HG03175 (cell line): ENCODE results near the gene URB2.
"Not testable (repeated sequence)": the region's sequence is repeated elsewhere in the genome, so short reads cannot be mapped to it uniquely, and the experiment has no call there.

Source experiments
- ATAC-seq: cut with Tn5 transposase; IDR thresholded peaks from one replicate; pipeline ENCODE4 v1.9.1; 2021; ENCODE audit warnings: mild to moderate bottlenecking, moderate library complexity; ENCODE audit not compliant: unreplicated experiment

Gene URB2

DNA sequence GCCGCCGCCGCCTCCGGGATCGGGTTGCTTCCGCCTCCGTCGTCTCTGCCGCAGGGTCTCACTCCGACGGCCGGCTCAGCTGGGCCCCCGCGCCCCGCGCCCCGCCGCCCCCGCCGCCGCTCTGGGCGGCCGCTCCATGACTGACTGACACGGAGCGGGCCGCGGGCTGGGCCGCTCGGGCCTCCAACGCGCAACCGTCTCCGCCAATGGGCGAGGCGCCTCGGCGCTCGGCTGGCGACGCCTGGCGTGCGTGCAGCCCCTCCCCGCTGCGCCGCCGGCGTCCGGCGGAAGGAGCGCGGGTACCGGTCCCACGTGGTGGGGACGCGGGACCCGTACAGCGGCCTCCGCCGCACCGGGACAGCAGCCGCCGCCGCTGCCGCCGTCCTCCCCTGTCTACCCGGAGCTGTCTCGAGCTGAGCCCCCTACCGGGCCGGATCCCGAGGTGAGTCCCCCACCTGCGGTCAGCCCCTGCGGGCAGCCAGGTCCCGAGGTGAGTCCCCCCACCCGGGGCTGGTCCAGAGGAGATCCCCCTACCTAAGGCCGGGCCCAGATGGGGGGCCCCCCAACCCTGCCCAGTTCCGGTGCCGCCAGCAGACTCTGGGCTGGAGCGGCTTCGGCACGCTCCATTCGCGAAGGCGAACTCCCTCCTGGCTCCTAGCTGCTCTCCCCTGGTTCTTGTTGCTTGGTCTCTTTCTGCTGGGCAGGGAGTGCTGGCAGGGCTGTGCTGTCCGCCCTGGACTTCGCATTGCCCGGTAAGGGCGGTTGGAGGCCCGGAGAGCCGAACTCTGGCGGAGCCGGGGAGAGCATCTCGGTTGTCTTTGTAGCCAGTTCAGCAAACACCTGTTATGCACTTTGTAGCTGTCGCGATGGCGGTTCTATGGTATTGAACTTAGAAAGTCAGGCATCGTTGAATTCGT lies at the start of gene URB2, which contains the start of gene TAF5L:
Gene URB2 (plus strand): TSS at position 333 of the 917 bp plus-strand sequence. CDS start 1,387 bp downstream, outside the sequence.
Gene TAF5L (minus strand): TSS at position 208 of the 917 bp plus-strand sequence. CDS start 11,640 bp downstream, outside the sequence.
- ATAC-seq: peak; percentile 89

DNA sequence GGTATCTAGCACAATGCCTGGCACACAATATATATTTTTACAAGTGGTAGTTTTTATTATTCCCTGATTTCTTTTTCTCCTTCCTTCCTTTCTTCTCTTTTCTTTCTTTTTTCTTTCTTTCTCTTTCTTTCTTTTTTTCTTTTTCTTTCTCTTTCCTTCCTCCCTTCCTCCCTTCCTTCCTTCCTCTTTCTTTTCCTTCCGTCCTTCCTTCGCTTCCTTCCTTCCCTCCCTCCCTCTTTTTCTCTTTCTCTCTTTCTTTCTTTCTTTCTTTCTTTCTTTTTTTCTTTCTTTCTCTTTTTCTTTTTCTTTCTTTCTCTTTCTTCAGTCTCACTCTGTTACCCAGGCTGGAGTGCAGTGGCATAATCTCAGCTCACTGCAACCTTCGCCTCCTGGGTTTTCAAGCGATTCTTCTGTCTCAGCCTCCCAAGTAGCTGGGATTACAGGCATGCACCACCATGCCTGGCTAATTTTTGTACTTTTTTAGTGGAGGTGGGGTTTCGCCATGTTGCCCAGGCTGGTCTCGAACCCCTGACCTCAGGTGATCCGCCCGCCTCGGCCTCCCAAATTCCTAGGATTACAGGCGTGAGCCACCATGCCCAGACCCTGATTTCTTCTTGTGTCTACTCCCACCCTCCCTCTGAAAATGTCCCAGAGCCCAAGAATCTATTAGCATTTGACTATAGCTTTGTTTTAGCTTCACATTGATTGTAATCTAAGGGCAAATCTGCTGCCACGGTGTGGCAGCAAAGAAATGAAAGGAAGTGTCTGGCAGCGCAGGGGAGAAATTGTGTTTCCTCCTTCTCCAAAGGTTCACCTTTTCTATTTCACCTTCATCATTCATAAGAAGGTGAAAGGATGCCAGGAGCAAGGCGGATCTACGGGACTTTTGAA lies 47.6 kb upstream of the URB2 start:
- peak; percentile 14 for ATAC-seq

DNA sequence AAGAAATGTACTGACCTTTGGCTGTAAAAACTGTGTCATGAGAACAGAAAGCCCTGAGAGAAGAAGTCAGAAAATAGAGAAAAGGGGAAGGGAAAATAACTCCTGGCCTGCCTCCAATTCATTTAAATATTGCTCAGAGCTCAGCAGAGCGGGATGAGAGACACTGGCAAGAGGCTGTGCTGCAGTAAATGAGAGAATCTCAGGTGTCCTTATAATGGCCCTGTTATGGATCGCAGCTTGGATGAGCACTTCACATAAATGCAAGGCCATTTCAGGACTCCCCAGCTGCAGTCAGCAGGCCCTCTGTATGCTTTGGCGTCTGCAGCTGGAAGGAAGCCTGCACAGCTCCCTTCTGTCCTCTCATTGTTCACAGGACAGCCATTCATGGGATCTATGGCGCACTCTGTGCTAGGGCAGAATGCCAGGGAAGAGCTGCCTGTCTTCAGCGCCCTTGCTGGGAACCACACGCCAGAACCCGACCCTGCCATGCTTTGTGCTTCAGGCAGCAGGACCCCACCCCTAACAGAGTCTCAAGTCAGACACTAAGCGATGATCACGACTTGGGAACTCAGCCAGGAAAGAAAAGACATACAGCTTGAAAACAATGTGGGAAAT lies 46.9 kb upstream of the URB2 start:
- ATAC-seq: peak; percentile 62

DNA sequence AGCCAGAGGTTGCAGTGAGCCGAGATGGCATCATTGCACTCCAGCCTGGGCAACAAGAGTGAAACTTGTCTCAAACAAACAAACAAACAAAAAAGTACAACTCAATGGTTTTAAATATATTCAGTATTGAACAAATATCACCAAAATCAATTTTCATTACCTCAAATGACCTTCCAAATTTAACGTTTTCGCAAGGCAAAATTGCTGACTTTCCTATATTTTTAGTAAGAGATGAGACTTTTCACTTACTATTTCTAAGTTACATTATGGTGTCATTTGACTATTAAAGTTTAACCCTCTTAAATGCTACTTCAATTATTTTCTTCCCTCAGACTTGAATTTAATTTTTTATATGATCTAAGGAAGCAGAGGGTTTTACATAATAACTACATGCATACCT lies 44.6 kb upstream of the URB2 start:
- no peak for ATAC-seq

DNA sequence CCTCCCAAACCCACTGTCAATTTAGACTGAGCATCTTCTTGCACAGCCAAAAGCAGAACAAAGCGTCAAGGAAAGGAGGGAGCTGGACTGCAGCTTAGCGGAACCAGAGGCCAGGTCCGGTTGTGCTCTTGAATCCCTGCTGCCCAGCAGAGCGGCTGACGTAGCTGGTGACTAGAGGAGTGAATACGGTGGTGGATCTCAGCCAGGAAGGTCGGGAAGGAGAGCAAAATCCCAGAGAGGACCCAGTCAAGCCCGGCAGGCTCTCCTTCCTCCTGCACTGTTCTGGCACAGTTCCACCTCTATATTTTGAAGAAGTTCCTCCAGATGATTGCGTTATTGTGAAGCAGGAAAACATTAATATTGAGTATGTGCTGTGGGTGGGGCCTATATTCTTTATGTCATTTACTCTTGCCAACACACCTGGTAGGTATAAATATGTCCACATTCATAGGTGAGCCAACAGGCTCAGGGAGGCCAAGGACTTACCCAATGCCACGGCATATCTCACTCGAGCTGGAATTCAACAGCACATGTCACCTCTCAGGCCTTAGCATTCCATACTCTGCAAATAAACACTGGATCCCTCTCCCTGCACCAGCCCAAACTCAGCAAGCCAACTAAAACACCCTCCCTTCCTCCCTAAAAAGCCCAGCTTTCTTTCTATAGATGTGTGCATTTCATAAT lies 43.9 kb upstream of the URB2 start:
- ATAC-seq: no peak

DNA sequence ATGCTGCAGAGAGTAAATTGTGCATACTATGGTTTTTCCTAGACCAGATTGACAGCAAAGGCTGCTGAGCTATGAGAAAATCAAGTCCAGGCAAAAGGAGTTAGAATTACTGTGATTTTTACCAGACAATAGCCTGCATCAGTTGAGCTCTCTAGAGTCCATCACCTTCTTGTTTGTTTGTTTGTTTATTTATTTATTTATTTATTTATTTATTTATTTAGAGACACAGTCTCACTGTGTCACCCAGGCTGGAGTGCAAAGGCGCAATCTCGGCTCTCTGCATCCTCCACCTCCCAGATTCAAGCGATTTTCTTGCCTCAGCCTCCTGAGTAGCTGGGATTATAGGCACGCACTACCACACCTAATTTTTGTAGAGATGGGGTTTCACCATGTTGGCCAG lies 43.3 kb upstream of the URB2 start:
- ATAC-seq: no peak

DNA sequence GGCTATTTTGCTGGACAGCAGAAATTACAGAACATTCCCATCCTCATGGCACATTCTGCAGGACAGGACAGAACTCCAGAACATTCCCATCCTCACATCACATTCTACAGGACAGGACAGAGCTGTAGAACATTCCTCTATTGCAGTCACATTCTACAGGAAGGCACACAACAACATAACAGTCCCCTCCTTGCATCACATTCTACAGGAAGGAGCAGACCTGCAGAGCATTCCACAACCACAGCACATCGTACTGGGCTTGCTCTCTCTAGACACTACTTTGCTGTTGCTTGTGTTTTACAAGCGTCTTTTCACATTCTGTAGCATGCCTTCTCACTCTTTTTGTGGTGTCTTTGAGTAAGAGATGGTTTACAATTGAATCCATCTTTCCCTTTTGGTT lies 40.7 kb upstream of the URB2 start:
- ATAC-seq: no peak

DNA sequence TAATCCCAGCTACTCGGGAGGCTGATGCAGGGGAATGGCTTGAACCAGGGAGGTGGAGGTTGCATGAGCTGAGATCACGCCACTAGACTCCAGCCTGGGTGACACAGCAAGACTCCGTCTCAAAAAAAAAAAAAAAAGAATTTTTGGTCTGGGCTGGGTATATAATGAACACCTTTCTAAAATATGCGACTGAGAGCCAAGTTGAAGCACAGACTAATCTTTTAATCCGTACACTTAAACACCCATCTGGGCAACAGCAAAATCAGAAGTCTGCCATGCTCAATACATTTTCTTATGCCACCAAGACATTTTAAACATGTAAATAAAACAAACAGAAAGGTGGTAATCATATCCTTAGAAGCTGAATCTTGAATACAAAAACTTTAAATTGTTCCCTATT lies 35.9 kb upstream of the URB2 start:
- no peak for ATAC-seq

DNA sequence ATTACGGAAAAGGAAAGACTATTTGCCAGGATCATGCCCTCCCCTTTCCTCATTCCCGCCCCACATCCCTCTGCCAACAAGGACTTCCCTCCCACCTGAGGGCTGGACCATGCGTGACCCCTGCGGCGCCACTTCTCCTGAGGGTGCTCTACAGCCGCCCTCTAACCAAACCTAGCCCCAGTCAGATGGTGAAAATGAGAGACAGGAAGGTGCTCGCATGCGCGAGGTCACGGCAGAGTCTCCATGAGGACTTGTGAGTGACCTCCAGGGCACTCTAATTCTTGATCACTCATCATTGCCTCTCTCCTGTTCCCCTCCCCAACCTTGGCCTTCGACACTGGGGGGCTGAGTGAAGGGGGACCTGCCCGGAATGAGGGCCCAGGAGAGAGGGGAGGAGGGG lies 32.2 kb upstream of the URB2 start:
- no peak for ATAC-seq

DNA sequence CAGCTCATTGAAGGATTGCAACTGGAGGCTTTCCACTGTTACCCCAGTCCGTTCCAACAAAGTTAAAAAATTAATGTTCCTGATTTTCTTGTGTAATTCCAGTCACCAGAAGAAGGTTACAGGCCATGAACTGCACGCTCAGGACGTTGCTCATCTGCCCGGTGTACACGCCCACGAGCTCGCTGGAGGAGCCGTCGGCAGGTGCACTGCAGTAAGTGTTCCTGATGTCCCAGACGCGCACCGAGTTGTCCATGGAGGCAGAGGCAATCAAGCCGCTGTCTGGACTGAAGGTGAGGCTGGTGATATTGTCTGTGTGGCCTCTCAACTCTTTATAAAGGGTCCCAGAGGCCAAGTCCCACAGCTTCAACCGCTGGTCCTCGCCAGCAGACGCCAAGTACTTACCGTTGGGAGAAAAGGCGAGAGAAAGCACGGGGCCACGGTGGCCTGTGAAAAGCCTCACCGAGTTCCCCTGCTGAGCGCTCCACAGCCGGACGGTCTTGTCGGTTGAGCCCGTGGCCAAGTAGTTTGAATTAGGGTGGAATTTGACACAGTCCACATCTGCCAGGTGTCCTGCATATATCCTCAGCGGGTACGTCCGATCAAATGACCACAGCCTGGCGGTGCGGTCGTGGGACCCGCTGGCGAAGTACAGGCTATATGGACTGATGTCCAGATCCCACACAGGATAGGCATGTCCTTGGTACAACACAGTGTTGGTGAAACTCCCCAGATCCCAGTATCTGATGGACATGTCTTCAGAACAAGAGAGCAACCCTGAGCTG lies 31.6 kb upstream of the URB2 start:
- no peak for ATAC-seq

DNA sequence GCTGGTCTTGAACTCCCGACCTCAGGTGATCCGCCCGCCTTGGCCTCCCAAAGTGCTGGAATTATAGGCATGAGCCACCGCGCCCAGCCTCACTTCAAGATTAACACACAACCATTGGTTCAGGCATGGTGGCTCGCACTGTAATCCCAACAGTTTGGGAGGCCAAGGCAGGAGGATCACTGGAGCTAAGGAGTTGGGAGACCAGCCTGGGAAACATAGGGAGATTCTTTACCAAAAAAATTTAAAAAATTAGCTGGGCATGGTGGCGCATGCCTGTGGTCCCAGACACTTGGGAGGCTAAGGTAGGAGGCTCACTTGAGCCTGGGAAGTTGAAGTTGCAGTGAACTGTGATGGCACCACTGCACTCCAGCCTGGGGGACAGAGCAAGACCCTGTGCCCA lies 30.2 kb upstream of the URB2 start:
- not testable (repeated sequence) for ATAC-seq

DNA sequence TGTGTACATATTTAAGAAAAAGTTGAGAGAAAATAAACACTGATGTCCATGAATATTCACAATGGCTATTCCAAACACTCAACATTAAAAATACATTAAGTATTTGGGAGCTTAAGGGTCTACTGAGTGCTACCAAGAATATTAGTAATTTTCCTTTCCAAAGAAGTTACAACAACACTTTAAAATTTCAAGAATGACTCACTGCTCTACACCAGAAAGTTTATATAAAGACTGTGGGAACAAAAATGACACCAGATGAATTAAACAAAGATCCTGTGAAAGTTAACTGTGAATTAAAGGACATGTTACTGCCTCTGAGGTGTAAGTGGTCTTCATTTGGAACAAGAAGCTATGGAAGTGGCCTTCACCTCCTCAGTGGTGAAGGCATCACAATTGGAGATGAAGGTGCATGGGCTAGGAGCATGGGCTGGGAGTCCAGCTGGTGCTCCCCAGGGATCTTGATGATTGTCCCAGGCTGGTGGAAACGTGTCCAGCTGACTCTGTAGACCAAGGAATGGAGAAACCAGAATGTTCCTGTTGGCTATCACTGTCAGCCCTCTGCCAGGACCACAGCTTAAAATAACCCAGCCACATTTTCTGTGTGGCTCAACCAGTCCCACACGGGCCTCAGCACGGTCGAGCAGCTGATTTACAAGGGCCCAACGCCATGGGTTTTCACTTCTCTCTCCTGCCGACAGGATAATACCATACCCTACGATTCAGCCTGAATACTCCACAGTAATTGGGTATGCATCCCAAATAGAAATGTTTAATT lies 28.9 kb upstream of the URB2 start:
- ATAC-seq: no peak

DNA sequence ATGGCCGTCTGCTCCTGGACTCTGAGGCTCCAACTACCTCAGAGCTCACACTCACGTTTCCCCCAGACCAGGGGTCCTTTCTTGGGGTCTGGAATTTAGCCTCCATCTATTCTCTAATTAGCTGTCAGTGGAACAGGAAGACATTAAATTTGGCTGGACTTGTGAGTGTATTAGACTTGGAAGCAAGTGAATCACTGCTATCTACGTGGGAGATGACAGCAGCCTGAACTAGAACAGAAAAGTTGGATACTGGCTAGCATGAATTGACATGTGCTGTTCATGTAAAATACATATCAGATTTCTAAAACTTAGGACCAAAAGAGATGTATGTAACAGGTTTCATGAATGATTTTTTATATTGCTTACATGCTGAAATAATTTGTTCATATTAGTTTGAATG lies 28.2 kb upstream of the URB2 start:
- no peak for ATAC-seq

DNA sequence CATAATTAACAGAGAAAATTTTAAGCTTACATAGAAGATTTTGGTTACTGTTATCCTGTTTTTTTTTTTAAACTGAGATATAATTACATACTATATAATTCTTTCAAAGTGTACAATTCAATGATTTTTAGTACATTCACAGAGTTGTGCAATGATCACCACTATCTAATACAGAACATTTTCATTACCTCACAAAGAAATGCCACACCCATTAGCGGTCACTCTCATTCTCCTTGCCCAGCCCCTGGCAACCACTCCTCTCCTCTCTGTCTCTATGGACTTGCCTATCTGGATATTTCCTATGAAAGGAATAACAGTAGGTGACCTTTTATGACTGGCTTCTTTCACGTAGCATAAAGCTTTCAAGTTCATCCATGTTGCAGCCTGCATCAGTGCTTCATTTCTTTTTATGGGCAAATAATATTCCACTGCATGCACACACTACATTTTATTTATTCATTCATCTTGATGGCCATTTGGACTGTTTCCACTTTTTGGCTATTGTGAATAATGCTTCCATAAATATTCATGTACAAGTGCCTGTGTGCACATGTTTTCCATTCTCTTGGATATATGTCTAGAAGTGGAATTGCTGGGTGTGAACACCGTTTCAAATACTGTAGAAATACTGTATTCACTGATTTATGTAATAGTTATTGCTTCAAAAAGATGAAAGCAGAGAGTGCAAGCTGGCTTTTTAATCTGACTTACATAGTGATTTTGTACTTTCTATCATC lies 26.7 kb upstream of the URB2 start:
- no peak for ATAC-seq

DNA sequence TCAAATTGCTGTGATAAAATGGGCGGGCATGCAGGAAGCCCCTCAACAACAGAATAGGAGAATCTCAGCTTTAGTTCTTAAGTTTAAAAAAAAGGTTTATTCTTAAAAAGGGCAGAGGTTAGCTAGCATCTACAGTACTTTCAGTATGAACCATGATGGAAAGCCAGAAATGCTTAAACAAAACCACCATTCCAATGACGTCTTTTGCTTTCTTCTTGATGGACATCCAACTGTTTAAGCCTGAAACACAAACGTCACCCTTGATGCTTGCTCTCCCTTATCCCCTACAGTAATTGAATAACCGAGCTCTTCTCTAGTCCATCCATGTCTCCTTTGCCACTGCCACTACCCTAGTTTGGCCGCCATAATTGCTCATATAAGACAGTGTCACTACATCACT lies 25.8 kb upstream of the URB2 start:
- no peak for ATAC-seq

DNA sequence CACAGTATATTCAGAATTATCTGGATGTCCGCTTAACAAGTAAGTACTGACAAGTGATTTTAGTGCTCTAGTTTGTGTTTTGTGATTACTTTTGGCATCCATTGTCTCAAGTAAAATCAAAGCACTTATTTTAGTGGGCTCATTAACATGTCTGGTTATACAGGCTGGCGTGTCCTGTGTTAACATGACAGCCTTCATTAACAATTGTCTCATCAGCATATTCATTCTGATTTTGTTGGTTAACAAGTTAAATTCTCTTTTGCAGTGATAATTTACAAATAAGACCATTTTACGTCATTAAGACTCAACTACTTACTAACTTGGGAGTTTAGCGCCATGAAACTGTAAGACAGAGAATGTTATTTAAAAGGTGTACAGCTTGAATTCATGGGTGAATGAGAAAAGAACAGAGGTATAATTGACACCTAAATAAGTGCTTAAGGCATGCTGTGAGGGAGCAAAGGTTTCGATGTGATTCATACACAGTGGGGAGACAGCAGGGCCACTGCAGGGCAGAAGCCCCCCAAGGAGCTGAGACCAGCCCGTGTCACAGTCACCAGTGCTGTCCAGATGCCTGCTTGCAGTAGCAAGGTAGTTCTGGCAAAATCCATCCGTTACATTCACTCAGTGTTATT lies 22.6 kb upstream of the URB2 start:
- ATAC-seq: no peak

DNA sequence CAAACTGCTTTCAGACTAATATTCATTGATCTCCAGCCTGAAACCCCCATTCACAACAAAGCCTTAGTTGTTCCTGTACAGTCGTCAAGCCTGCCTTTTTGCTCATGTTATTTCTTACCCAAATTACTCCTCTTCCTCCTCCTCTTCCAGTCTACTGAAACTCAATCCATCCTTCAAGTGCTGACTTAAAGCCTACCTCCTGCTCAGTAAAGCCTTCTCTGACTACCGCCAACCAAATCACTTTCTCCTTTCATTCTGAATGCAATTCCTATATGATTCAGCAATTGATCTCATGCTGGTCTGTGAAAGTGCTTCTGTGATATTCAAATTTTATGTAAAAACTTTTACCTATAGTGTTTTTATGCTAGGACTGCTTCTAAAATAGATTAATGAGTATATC lies 18.7 kb upstream of the URB2 start:
- ATAC-seq: no peak

DNA sequence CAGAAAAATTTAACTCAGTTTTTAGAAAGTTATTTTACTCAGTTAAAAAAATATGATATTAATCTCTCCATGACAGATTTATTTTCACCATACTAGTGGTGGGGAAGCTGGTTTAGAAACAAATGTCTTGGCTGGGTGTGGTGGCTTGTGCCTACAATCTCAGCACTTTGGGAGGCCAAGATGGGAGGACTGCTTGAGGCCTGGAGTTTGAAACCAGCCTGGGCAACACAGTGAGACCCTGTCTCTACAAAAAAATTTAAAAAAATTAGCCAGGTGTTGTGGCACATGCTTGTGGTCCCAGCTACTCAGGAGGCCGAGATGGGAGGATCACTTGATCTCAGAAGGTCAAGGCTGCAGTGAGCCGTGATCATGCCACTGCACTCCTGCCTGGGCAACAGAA lies 17.5 kb upstream of the URB2 start:
- ATAC-seq: no peak
